Glutamatergic neuron (in vitro differentiated cells): ENCODE results near the gene SUMO3. TPM values are rescaled to one million over a fixed set of nuclear protein-coding genes. Genes with fewer than 3 reads are reported as not detected.
A peak's percentile ranks its signal among the peaks of the same experiment; 100 is the strongest.

Experiments
- DNase-seq: peaks from one replicate; pipeline ENCODE4 v3.0.0; 2022
- H3K27ac Mint-ChIP-seq: one replicate; pipeline ENCODE4 v1.8.0; 2020; ENCODE audit warnings: mild to moderate bottlenecking, mixed read lengths, inconsistent platforms; ENCODE audit not compliant: unreplicated experiment
- H3K27me3 Mint-ChIP-seq: one replicate; pipeline ENCODE4 v1.8.0; 2020; ENCODE audit warnings: mild to moderate bottlenecking, moderate library complexity, mixed read lengths, inconsistent platforms; ENCODE audit not compliant: unreplicated experiment
- H3K36me3 Mint-ChIP-seq: one replicate; pipeline ENCODE4 v1.8.0; 2020; ENCODE audit warnings: mild to moderate bottlenecking, mixed read lengths, inconsistent platforms; ENCODE audit not compliant: unreplicated experiment
- H3K4me1 Mint-ChIP-seq: one replicate; pipeline ENCODE4 v1.8.0; 2020; ENCODE audit warnings: mild to moderate bottlenecking, low read depth, mixed read lengths, inconsistent platforms; ENCODE audit not compliant: unreplicated experiment
- H3K4me3 Mint-ChIP-seq: one replicate; pipeline ENCODE4 v1.8.0; 2020; ENCODE audit warnings: mild to moderate bottlenecking, mixed read lengths, inconsistent platforms; ENCODE audit not compliant: unreplicated experiment
- H3K9me3 Mint-ChIP-seq: one replicate; pipeline ENCODE4 v1.8.0; 2020; ENCODE audit warnings: mild to moderate bottlenecking, moderate library complexity, mixed read lengths, inconsistent platforms; ENCODE audit not compliant: unreplicated experiment
- CTCF ChIP-seq: fragments of 200-600 bp; sonication (generic); IDR thresholded peaks from one replicate; pipeline ENCODE4 v1.5.0; 2021; ENCODE audit not compliant: partially characterized antibody, unreplicated experiment
- total RNA-seq: library from RNA; stranded (reverse); fragmentation: NEBNext Ultra II Directional; extraction: Animal tissue kit (Norgen Biotek cat#: 25700); gene quantifications from one replicate; pipeline ENCODE4 v1.2.1, GENCODE V29; 2021; ENCODE audit not compliant: unreplicated experiment

SUMO3 gene
- total RNA-seq, 1 donor from 2014 or later: 63.5 TPM

DNA sequence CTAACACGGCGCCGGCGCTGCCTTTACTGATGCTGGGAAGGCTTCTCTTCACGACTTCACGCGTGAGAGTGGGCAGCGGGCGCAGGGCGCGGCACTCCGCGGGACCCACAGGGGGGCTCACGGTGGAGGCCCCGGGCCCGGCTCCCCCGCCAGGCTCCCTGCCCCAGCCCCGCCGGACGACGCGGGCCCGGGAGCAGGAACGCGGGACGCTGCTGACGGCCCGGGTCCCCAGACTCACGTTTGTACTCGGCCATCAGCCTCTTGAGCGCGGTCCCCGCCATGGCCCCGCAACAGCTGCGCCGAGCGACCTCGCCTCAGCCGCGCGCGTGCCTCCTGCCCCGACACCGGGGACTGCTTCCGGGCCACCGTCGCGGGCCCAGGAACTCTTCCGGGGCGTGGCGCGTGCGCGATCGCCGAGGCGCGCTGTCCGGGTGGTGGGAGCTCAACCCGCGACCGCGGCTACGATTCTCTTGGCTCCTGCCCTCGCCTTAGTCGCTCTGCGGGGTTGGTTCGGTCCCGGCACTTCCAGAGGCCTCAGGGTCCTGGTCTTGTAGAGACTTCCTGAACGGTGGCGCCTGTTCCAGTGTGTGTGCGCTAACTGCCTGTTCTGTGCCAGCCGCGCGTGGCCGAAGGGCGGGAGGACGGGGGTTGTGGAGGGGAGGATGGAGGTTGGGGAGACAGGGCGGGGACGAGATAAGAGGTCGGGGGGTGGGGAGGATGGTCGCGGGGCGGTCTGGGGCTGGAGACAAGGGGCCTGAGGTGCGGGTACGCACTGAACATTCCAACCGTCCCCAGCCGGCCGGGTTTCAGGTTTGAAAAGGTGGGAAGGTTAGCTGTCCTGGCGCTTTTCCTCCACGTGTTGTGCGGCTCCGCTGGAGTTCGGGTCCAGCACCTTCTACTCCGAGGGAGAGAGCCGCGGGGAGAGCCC, 16.1 kb downstream of the SUMO3 start, which contains the start of gene UBE2G2:
UBE2G2 (minus strand) TSS at position 353 of the 928 bp plus-strand sequence; CDS start at position 281, 72 bp downstream.
- Mint-ChIP-seq H3K9me3 (peaks cover 10% of the 10 kb centered on the region), H3K27ac (peak within 1 kb of the TSS; percentile 92), H3K4me3 (peak within 1 kb of the TSS; percentile 95), H3K4me1 (peaks cover 30% of the 10 kb centered on the region), H3K36me3 (peaks cover 4% of the 10 kb centered on the region), H3K27me3 (peaks cover 6% of the 10 kb centered on the region)
- peak; percentile 90 for DNase-seq
- no peak for TF ChIP-seq CTCF

DNA sequence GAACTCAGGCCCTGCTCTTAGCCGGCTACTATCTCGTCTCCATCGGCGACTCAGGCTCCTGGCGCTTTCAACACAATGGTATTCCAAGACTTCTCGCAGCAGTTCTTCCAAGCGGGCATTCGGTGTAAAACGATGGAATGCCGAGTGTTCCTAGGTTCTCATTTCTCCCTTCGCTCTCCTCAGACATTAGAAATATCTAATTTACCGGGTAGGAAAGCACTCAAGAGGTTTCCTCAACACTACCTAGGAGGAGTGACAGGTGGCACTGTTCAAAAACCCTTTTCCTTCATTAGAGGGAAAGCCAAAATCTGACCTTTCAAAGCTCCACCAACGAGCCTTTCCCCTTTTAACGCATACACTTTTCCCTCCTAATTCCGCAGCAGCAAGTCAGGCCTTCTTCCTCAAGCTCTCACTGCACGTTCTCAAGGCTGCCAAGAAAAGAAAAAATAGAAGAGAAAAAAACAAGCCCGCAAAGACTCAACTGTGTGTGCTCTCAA, 16.8 kb downstream of the SUMO3 start:
- peak overlapping the region; percentile 95 for H3K4me3 Mint-ChIP-seq
- peaks cover 10% of the 10 kb centered on the region for H3K9me3 Mint-ChIP-seq
- peaks cover 9% of the 10 kb centered on the region for H3K27me3 Mint-ChIP-seq
- DNase-seq: no peak
- H3K36me3 Mint-ChIP-seq: peaks cover 5% of the 10 kb centered on the region
- peak overlapping the region; percentile 92 for H3K27ac Mint-ChIP-seq
- TF ChIP-seq CTCF: no peak
- H3K4me1 Mint-ChIP-seq: peaks cover 31% of the 10 kb centered on the region

DNA sequence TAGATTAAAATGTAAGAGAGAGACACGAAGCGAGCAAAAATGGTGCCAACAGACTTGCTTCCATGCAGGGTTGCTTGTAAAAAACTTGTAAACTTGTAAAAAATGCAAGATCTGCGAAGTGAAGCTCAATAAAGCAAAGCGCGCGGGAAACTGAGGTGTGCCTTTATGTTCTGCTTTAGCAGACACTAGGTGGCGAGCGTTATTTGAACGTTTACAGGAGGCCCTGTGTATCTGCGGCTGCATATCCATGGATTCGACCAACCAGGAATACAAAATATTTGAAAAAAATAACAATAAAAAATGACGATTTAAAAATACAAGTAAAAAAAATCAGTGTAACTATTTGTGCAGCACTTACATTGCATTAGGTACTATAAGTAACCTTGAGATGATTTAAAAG, 17.8 kb downstream of the SUMO3 start:
- DNase-seq: no peak
- H3K27me3 Mint-ChIP-seq: peaks cover 11% of the 10 kb centered on the region
- peaks cover 5% of the 10 kb centered on the region for H3K36me3 Mint-ChIP-seq
- no peak overlapping the region for H3K27ac Mint-ChIP-seq
- no peak for TF ChIP-seq CTCF
- peak overlapping the region; percentile 95 for H3K4me3 Mint-ChIP-seq
- peaks cover 10% of the 10 kb centered on the region for H3K9me3 Mint-ChIP-seq
- H3K4me1 Mint-ChIP-seq: peaks cover 30% of the 10 kb centered on the region

DNA sequence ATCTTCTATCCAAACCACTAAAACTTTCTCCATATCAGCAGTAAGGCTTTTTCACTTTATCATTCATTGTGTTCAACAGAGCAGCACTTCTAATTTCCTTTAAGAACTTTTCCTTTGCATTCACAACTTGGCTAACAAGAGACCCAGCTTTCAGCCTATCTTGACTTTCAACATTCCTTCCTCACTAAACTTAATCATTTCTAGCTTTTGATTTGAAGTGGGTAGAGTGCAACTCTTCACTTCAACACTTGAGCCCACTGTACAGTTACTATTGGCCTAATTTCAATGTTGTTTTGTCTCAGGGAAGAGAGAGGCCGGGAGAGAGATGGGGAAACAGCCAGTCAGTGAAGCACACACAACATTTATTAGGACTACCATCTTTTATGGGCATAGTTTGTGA, 18.2 kb downstream of the SUMO3 start:
- Mint-ChIP-seq H3K27ac (no peak overlapping the region), H3K4me1 (peaks cover 27% of the 10 kb centered on the region), H3K27me3 (peaks cover 11% of the 10 kb centered on the region), H3K9me3 (peaks cover 10% of the 10 kb centered on the region), H3K4me3 (peak overlapping the region; percentile 95), H3K36me3 (peaks cover 5% of the 10 kb centered on the region)
- DNase-seq: no peak
- TF ChIP-seq CTCF: no peak

DNA sequence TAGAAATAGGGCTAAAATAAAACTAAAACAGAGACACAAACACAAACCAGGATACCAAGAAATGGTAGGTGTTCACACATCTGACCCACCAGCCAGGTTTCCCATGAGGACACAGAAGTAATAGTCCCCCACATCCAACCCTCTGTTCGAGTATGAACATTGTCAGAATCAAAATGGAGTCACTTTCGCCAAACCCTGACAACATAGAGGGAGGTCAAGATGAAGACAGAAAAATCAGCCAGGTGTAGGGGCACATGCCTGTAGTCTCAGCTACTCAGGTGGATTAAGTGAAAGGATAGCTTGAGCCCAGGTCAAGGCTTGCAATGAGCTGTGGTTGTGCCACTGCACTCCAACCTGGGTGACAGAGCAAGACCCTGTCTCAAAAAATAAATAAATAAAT, 20.1 kb downstream of the SUMO3 start:
- Mint-ChIP-seq H3K27ac (no peak overlapping the region), H3K9me3 (peaks cover 7% of the 10 kb centered on the region), H3K27me3 (peaks cover 6% of the 10 kb centered on the region), H3K4me1 (peaks cover 23% of the 10 kb centered on the region), H3K36me3 (peaks cover 5% of the 10 kb centered on the region), H3K4me3 (no peak overlapping the region)
- TF ChIP-seq CTCF: no peak
- no peak for DNase-seq
